ENCODE measurements around the gene ITGB3. TPM values are rescaled to one million over a fixed set of nuclear protein-coding genes. Genes with fewer than 3 reads are reported as not detected.

Gene ITGB3
- total RNA-seq, 3 donors from 2014 or later (not counting 1 experiment from before 2014, with no cell fraction given), result 4.2 to 30.6 (median 11.6) TPM

- ATAC-seq (no peak), DNase-seq (no peak)
- Histone ChIP-seq H3K27ac (ENCODE audit: low read length) (no peak overlapping the region), H3K4me3 (ENCODE audit: low read length) (no peak overlapping the region), H3K27me3 (ENCODE audit: control insufficient read depth, insufficient read depth, low read length) (no peaks in the 10 kb centered on the region), H3K4me1 (ENCODE audit: control insufficient read depth, insufficient read depth, low read length) (no peaks in the 10 kb centered on the region), H3K36me3 (ENCODE audit: control insufficient read depth, insufficient read depth, low read length) (no peaks in the 10 kb centered on the region), H3K9me3 (ENCODE audit: control insufficient read depth, insufficient read depth, low read length) (no peaks in the 10 kb centered on the region)
- TF ChIP-seq, protein P1, sequence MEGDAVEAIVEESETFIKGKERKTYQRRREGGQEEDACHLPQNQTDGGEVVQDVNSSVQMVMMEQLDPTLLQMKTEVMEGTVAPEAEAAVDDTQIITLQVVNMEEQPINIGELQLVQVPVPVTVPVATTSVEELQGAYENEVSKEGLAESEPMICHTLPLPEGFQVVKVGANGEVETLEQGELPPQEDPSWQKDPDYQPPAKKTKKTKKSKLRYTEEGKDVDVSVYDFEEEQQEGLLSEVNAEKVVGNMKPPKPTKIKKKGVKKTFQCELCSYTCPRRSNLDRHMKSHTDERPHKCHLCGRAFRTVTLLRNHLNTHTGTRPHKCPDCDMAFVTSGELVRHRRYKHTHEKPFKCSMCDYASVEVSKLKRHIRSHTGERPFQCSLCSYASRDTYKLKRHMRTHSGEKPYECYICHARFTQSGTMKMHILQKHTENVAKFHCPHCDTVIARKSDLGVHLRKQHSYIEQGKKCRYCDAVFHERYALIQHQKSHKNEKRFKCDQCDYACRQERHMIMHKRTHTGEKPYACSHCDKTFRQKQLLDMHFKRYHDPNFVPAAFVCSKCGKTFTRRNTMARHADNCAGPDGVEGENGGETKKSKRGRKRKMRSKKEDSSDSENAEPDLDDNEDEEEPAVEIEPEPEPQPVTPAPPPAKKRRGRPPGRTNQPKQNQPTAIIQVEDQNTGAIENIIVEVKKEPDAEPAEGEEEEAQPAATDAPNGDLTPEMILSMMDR (IDR thresholded peaks at IDR 0.05), result no peak
- H3K27ac Mint-ChIP-seq, result no peak overlapping the region
- peaks cover 14 to 23% of the 10 kb centered on the region in 2 donors for H3K27me3 Mint-ChIP-seq (ENCODE audit: low read depth in 2 of 2)
- peaks cover 0 to 4% of the 10 kb centered on the region in 2 donors for H3K4me1 Mint-ChIP-seq
- H3K36me3 Mint-ChIP-seq, result no peaks in the 10 kb centered on the region
- 89% methylated on average over 7 of the region's 7 CpGs for WGBS (ENCODE audit: insufficient coverage)
- H3K4me3 Mint-ChIP-seq, result no peak overlapping the region
- no peaks in the 10 kb centered on the region for H3K9me3 Mint-ChIP-seq
- intact Hi-C loops (cut with micrococcal nuclease), result no loop called here
Measured at GRCh38 chr17:47262586-47262985, 9.0 kb downstream of the ITGB3 start.

GRCh38 chr17:47264166-47264565 lies 10.5 kb downstream of the ITGB3 start:
- peaks cover 0 to 14% of the 10 kb centered on the region in 2 donors for H3K27me3 Mint-ChIP-seq (ENCODE audit: low read depth in 2 of 2)
- Histone ChIP-seq H3K27ac (ENCODE audit: low read length) (no peak overlapping the region), H3K4me1 (ENCODE audit: control insufficient read depth, insufficient read depth, low read length) (no peaks in the 10 kb centered on the region), H3K27me3 (ENCODE audit: control insufficient read depth, insufficient read depth, low read length) (no peaks in the 10 kb centered on the region), H3K36me3 (ENCODE audit: control insufficient read depth, insufficient read depth, low read length) (no peaks in the 10 kb centered on the region), H3K4me3 (ENCODE audit: low read length) (no peak overlapping the region), H3K9me3 (ENCODE audit: control insufficient read depth, insufficient read depth, low read length) (peaks cover 6% of the 10 kb centered on the region)
- H3K4me1 Mint-ChIP-seq, result no peaks in the 10 kb centered on the region
- H3K9me3 Mint-ChIP-seq, result no peaks in the 10 kb centered on the region
- no peak overlapping the region for H3K4me3 Mint-ChIP-seq
- H3K27ac Mint-ChIP-seq, result no peak overlapping the region
- no peak for ATAC-seq
- WGBS (ENCODE audit: insufficient coverage), result 90% methylated on average over 2 of the region's 2 CpGs
- no peak for DNase-seq
- H3K36me3 Mint-ChIP-seq, result no peaks in the 10 kb centered on the region
- intact Hi-C loops (cut with micrococcal nuclease), result no loop called here
- TF ChIP-seq, protein P1 (IDR thresholded peaks at IDR 0.05), result no peak

GRCh38 chr17:47265983-47266541 lies 12.4 kb downstream of the ITGB3 start:
- intact Hi-C loops (cut with micrococcal nuclease), result no loop called here
- Histone ChIP-seq H3K9me3 (ENCODE audit: control insufficient read depth, insufficient read depth, low read length) (peaks cover 6% of the 10 kb centered on the region), H3K4me1 (ENCODE audit: control insufficient read depth, insufficient read depth, low read length) (no peaks in the 10 kb centered on the region), H3K36me3 (ENCODE audit: control insufficient read depth, insufficient read depth, low read length) (no peaks in the 10 kb centered on the region), H3K4me3 (ENCODE audit: low read length) (no peak overlapping the region), H3K27ac (ENCODE audit: low read length) (no peak overlapping the region), H3K27me3 (ENCODE audit: control insufficient read depth, insufficient read depth, low read length) (no peaks in the 10 kb centered on the region)
- no peak for ATAC-seq
- no peak overlapping the region for H3K27ac Mint-ChIP-seq
- TF ChIP-seq, protein P1 (IDR thresholded peaks at IDR 0.05), result no peak
- H3K4me3 Mint-ChIP-seq, result no peak overlapping the region
- peaks cover 6 to 11% of the 10 kb centered on the region in 2 donors for H3K27me3 Mint-ChIP-seq (ENCODE audit: low read depth in 2 of 2)
- H3K36me3 Mint-ChIP-seq, result no peaks in the 10 kb centered on the region
- DNase-seq, result no peak
- no peaks in the 10 kb centered on the region for H3K9me3 Mint-ChIP-seq
- WGBS (ENCODE audit: insufficient coverage), result 88% methylated on average over 2 of the region's 2 CpGs
- H3K4me1 Mint-ChIP-seq, result no peaks in the 10 kb centered on the region

DNA sequence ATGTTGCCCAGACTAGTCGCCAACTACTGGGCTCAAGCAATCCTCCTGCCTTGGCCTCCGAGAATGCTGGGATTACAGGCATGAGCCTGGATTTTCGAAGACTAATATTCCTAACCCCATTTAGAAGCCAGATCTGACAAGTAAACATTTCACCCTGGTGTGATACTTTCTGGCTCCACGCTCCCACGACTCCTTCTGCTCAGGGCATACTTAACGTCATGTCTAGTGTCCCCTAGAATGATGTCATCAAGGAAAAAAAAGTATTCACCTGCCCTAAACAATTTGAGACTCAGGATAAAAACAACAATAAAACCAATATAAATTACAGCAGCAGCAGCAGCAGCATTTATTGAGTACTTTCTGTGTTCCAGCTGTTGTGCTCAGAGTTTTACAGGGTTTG lies 13.2 kb downstream of the ITGB3 start:
- Mint-ChIP-seq H3K4me1 (no peaks in the 10 kb centered on the region), H3K27ac (no peak overlapping the region), H3K4me3 (no peak overlapping the region), H3K27me3 (ENCODE audit: low read depth in 2 of 2) (peaks cover 6 to 8% of the 10 kb centered on the region in 2 donors), H3K36me3 (no peaks in the 10 kb centered on the region), H3K9me3 (no peaks in the 10 kb centered on the region)
- no peak overlapping the region for H3K27ac ChIP-seq (ENCODE audit: low read length)
- intact Hi-C loops (cut with micrococcal nuclease), result no loop called here
- WGBS (ENCODE audit: insufficient coverage), result 82% methylated on average over 6 of the region's 6 CpGs
- H3K9me3 ChIP-seq (ENCODE audit: control insufficient read depth, insufficient read depth, low read length), result peaks cover 6% of the 10 kb centered on the region
- H3K4me3 ChIP-seq (ENCODE audit: low read length), result no peak overlapping the region
- no peaks in the 10 kb centered on the region for H3K27me3 ChIP-seq (ENCODE audit: control insufficient read depth, insufficient read depth, low read length)
- ATAC-seq, result no peak
- no peak for DNase-seq
- TF ChIP-seq, protein P1 (IDR thresholded peaks at IDR 0.05), result no peak
- no peaks in the 10 kb centered on the region for H3K4me1 ChIP-seq (ENCODE audit: control insufficient read depth, insufficient read depth, low read length)
- H3K36me3 ChIP-seq (ENCODE audit: control insufficient read depth, insufficient read depth, low read length), result no peaks in the 10 kb centered on the region
